NCI-H345 treated with DMSO at 0.1 percent for 48 hours (cell line): ENCODE data around the gene KCNJ1.
A peak's percentile ranks its signal among the peaks of the same experiment; 100 is the strongest.

Experiments
- DNase-seq: peaks from one replicate; lab custom pipeline; 2025; ENCODE audit not compliant: unreplicated experiment; lab: John Stamatoyannopoulos, UW

KCNJ1 gene

GRCh38 chr11:128853559-128853958, 13.5 kb downstream of the KCNJ1 start:
- no peak for DNase-seq

GRCh38 chr11:128852327-128853023, 14.6 kb downstream of the KCNJ1 start:
- no peak for DNase-seq

GRCh38 chr11:128848815-128849455, 18.2 kb downstream of the KCNJ1 start:
- DNase-seq: peak; percentile 10

GRCh38 chr11:128846985-128847384, 20.1 kb downstream of the KCNJ1 start:
- no peak for DNase-seq

GRCh38 chr11:128845334-128845780, 21.7 kb downstream of the KCNJ1 start:
- DNase-seq: no peak

- no peak for DNase-seq
Measured at GRCh38 chr11:128843198-128843785, 23.8 kb downstream of the KCNJ1 start.

GRCh38 chr11:128841461-128842072, 25.5 kb downstream of the KCNJ1 start:
- DNase-seq: no peak

GRCh38 chr11:128840783-128841182, 26.3 kb downstream of the KCNJ1 start:
- DNase-seq: no peak

- DNase-seq: no peak
Measured at GRCh38 chr11:128840137-128840536, 27.0 kb downstream of the KCNJ1 start.

- no peak for DNase-seq
Measured at GRCh38 chr11:128839081-128839480, 28.0 kb downstream of the KCNJ1 start.

GRCh38 chr11:128837627-128838026, 29.5 kb downstream of the KCNJ1 start:
- no peak for DNase-seq

GRCh38 chr11:128835741-128836430, 31.2 kb downstream of the KCNJ1 start:
- DNase-seq: no peak

- DNase-seq: no peak
Measured at GRCh38 chr11:128834157-128834556, 32.9 kb downstream of the KCNJ1 start.

- no peak for DNase-seq
Measured at GRCh38 chr11:128832121-128832497, 35.0 kb downstream of the KCNJ1 start.

- peak; percentile 60 for DNase-seq
Measured at GRCh38 chr11:128831174-128832120, 35.6 kb downstream of the KCNJ1 start.

- no peak for DNase-seq
Measured at GRCh38 chr11:128830290-128831173, 36.6 kb downstream of the KCNJ1 start.

GRCh38 chr11:128828350-128828749, 38.7 kb downstream of the KCNJ1 start:
- DNase-seq: no peak

- no peak for DNase-seq
Measured at GRCh38 chr11:128827191-128827893, 39.8 kb downstream of the KCNJ1 start.
